SJSA1 (cell line): ENCODE data around the gene TXNRD1. TPM values are rescaled to one million over a fixed set of nuclear protein-coding genes. Genes with fewer than 3 reads are reported as not detected.
A peak's percentile ranks its signal among the peaks of the same experiment; 100 is the strongest.

Experiments
- DNase-seq, 2 experiments: peaks; one replicate each; pipeline ENCODE4 v3.0.0-alpha.2; 2015 to 2020; ENCODE audit warnings: low spot score in 2 of 2, low read depth in 1 of 2
- H3K27ac ChIP-seq: fragments of 250-450 bp; sonication (Bioruptor Pico); 2 replicates; pipeline ENCODE4 v1.5.1; 2020; ENCODE audit warnings: mild to moderate bottlenecking, moderate library complexity
- H3K27me3 ChIP-seq: fragments of 250-450 bp; sonication (Bioruptor Pico); replicated peaks from 2 replicates; pipeline ENCODE4 v1.5.1; 2020; ENCODE audit warnings: mild to moderate bottlenecking, moderate library complexity
- H3K36me3 ChIP-seq: fragments of 250-450 bp; sonication (Bioruptor Pico); 2 replicates; pipeline ENCODE4 v1.5.1; 2020; ENCODE audit warnings: mild to moderate bottlenecking
- H3K4me1 ChIP-seq: fragments of 250-450 bp; sonication (Bioruptor Pico); replicated peaks from 2 replicates; pipeline ENCODE4 v1.6.1; 2021; ENCODE audit warnings: mild to moderate bottlenecking
- H3K4me3 ChIP-seq: fragments of 250-450 bp; sonication (Bioruptor Pico); 2 replicates; pipeline ENCODE4 v1.5.1; 2020; ENCODE audit warnings: mild to moderate bottlenecking
- H3K9me3 ChIP-seq: fragments of 250-450 bp; sonication (Bioruptor Pico); replicated peaks from 2 replicates; pipeline ENCODE4 v1.5.1; 2020; ENCODE audit warnings: mild to moderate bottlenecking
- total RNA-seq: library from RNA; depleted of rRNA; stranded (reverse); fragments of >200 nt; shearing (Covaris generic); gene quantifications from 2 replicates; pipeline ENCODE4 v1.2.3, GENCODE V29; 2014

TXNRD1 gene
- total RNA-seq, 1 experiment from 2014 or later = 378 TPM

GRCh38 chr12:104347374-104348075 lies 131.9 kb downstream of the TXNRD1 start:
- H3K4me3 ChIP-seq = no peak overlapping the region
- H3K27ac ChIP-seq = no peak overlapping the region
- no peaks in the 10 kb centered on the region for H3K4me1 ChIP-seq
- no peaks in the 10 kb centered on the region for H3K9me3 ChIP-seq
- no peak for DNase-seq
- peaks cover 91% of the 10 kb centered on the region for H3K36me3 ChIP-seq
- no peaks in the 10 kb centered on the region for H3K27me3 ChIP-seq

GRCh38 chr12:104348283-104348993 lies 132.9 kb downstream of the TXNRD1 start:
- Histone ChIP-seq H3K36me3 (peaks cover 91% of the 10 kb centered on the region), H3K4me1 (no peaks in the 10 kb centered on the region), H3K27ac (no peak overlapping the region), H3K9me3 (no peaks in the 10 kb centered on the region), H3K4me3 (no peak overlapping the region), H3K27me3 (no peaks in the 10 kb centered on the region)
- no peak for DNase-seq

DNA sequence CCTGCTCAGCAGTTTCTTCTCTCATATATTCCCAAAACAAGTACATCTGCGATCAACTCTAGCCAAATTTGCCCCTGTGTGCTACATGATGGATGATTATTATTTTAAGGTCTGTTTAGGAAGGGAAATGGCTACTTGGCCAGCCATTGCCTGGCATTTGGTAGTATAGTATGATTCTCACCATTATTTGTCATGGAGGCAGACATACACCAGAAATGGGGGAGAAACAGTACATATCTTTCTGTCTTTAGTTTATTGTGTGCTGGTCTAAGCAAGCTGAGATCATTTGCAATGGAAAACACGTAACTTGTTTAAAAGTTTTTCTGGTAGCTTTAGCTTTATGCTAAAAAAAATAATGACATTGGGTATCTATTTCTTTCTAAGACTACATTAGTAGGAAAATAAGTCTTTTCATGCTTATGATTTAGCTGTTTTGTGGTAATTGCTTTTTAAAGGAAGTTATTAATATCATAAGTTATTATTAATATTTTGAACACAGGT lies 133.5 kb downstream of the TXNRD1 start:
- H3K36me3 ChIP-seq = peaks cover 90% of the 10 kb centered on the region

DNA sequence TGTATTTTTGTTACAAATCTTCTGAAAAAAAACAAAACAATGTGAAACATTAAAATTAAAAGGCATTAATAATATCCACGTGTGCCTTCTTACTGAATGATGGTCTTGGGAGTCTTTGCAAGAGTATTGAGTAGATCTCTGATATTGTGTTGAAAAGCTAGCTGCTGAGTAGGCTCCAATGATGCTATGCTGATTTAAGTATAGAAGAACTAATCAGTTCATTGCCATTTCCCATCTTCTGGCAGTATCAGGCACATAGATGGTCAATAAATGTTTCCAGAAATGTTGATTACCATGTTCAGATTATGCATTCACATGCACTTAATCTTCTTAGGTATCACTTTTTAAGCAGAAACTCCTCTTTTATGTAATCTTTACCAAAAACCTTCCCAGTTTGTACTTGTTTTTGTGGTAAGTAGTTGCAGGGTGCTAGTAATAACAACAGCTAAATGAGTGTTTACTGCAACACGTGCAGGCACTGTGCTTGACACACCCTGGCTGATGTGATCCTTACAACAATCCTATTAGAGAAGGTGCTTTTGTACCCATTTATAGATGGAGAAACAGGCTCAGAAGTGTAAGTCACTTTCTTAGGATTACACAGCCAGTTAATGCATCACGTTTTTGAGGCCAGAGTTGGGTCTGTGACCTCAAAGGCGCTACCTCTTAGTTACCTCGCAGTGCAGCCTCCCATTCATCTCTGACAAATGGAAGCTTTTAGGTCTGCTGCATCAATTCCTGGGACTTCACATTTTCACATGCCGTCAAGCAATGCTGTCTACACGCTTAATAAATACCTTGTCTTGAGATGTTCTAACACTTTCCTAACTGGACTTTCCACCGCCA lies 134.9 kb downstream of the TXNRD1 start:
- no peak for DNase-seq
- no peak overlapping the region for H3K27ac ChIP-seq
- peaks cover 90% of the 10 kb centered on the region for H3K36me3 ChIP-seq
- H3K27me3 ChIP-seq = no peaks in the 10 kb centered on the region
- no peaks in the 10 kb centered on the region for H3K9me3 ChIP-seq
- no peak overlapping the region for H3K4me3 ChIP-seq
- no peaks in the 10 kb centered on the region for H3K4me1 ChIP-seq

More for the DNA sequence above, 133.5 kb downstream of the TXNRD1 start:
- H3K4me3 ChIP-seq = no peak overlapping the region
- no peaks in the 10 kb centered on the region for H3K27me3 ChIP-seq
- no peak for DNase-seq
- H3K9me3 ChIP-seq = no peaks in the 10 kb centered on the region
- H3K27ac ChIP-seq = no peak overlapping the region
- no peaks in the 10 kb centered on the region for H3K4me1 ChIP-seq

- Histone ChIP-seq H3K9me3 (no peaks in the 10 kb centered on the region), H3K4me1 (no peaks in the 10 kb centered on the region), H3K27ac (no peak overlapping the region), H3K36me3 (peaks cover 83% of the 10 kb centered on the region), H3K27me3 (no peaks in the 10 kb centered on the region), H3K4me3 (no peak overlapping the region)
- DNase-seq = no peak
Measured at GRCh38 chr12:104351057-104351983, 135.7 kb downstream of the TXNRD1 start.

- Histone ChIP-seq H3K4me1 (no peaks in the 10 kb centered on the region), H3K4me3 (no peak overlapping the region), H3K27me3 (no peaks in the 10 kb centered on the region), H3K36me3 (peaks cover 76% of the 10 kb centered on the region), H3K9me3 (no peaks in the 10 kb centered on the region), H3K27ac (no peak overlapping the region)
- peak in 1 of 2 experiments; percentile 14 for DNase-seq
Measured at GRCh38 chr12:104352106-104352713, 136.6 kb downstream of the TXNRD1 start.

GRCh38 chr12:104353012-104353981 lies 137.7 kb downstream of the TXNRD1 start:
- Histone ChIP-seq H3K27me3 (no peaks in the 10 kb centered on the region), H3K4me3 (no peak overlapping the region), H3K36me3 (peaks cover 65% of the 10 kb centered on the region), H3K4me1 (no peaks in the 10 kb centered on the region), H3K27ac (no peak overlapping the region), H3K9me3 (no peaks in the 10 kb centered on the region)
- peak in 1 of 2 experiments; percentile 22 for DNase-seq

- Histone ChIP-seq H3K36me3 (peaks cover 55% of the 10 kb centered on the region), H3K9me3 (no peaks in the 10 kb centered on the region), H3K4me3 (no peak overlapping the region), H3K27me3 (no peaks in the 10 kb centered on the region), H3K27ac (no peak overlapping the region), H3K4me1 (no peaks in the 10 kb centered on the region)
- peak in 1 of 2 experiments; percentile 15 for DNase-seq
Measured at GRCh38 chr12:104354167-104354867, 138.7 kb downstream of the TXNRD1 start.

DNA sequence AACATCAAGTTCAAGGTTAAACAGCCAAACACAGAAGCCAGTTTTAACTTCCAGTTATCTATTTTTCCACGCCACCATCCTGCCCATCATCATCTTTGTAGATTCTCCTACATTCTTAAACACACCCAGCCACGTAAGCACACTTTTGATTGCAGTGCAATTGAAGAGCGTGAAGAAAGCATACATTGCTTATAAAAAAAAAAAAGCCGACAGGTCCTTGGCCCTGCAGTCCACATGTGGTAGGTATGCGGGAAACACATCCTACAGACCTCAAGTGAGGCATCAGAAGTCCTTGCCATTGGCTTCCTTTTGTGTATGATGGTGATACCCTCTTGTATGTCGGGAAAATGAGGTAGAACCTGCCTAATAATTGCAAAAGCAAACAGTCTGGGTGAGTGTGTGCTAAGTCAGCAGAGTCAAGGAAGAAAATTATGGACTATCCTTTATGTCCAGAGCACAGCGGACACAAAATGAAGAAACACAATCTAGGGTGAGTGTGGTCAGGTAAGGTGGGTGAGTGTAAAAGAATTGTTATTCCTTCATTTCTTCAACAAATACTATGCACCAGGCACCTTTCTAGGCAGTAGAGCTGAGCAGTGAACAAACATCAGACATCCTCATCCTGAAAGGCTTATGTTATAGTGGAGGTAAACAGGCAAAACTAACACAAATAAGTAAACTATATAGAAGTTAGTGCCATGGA lies 139.4 kb downstream of the TXNRD1 start:
- Histone ChIP-seq H3K27ac (no peak overlapping the region), H3K4me3 (no peak overlapping the region), H3K9me3 (no peaks in the 10 kb centered on the region), H3K27me3 (no peaks in the 10 kb centered on the region), H3K36me3 (peaks cover 48% of the 10 kb centered on the region), H3K4me1 (no peaks in the 10 kb centered on the region)
- DNase-seq = peak in 1 of 2 experiments; percentile 3

DNA sequence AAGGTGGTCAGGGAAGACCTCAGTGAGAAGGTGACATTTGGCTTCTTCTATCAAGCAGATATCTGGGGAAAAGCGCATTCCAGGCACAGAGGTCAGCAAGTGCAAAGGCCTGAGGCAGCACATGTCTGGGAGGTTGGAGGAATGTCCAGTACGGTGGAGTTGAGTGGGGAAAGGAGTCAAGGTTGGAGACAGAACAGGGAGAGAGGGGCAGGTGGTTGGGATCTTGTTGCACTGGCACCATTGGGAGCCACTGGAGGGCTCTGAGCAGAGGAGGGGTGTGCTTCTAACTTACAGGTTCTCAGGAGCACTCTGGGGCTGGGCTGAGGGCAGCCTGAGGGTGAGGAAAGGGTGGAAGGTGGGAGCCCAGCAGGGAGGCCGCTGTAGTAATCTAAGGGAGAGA lies 140.1 kb downstream of the TXNRD1 start:
- H3K4me1 ChIP-seq = peaks cover 3% of the 10 kb centered on the region; the same call in 1 of the 2 replicates
- no peaks in the 10 kb centered on the region for H3K9me3 ChIP-seq
- no peaks in the 10 kb centered on the region for H3K27me3 ChIP-seq
- H3K36me3 ChIP-seq = peaks cover 41% of the 10 kb centered on the region
- H3K27ac ChIP-seq = no peak overlapping the region
- peak in 1 of 2 experiments; percentile 37 for DNase-seq
- no peak overlapping the region for H3K4me3 ChIP-seq
